H1 (cell line): ENCODE measurements around the gene CUL9. TPM values are rescaled to one million over a fixed set of nuclear protein-coding genes. Genes with fewer than 3 reads are reported as not detected.

Experiments
- BCL11A ChIP-seq, 2 experiments: IDR thresholded peaks; one replicate each; pipeline ENCODE4 v1.6.1; 2011; ENCODE audit warnings: low read depth in 2 of 2, low read length in 2 of 2, mild to moderate bottlenecking in 2 of 2
- KDM1A ChIP-seq: fragments of 200-600, 300-600 bp; sonication (generic); IDR thresholded peaks from 2 replicates; pipeline ENCODE4 v1.7.1; 2016; ENCODE audit warnings: mild to moderate bottlenecking, low read length, borderline replicate concordance
- polyA plus RNA-seq, 7 experiments: library from polyadenylated mRNA; depleted of rRNA in 3 of 7; stranded (reverse) in 5 of 7; unstranded in 2 of 7; fragments of >200 nt in 5 of 7; fragments of 200-250 nt in 2 of 7; gene quantifications; 1 replicate in 5 of 7; 2 replicates in 1 of 7; 4 replicates in 1 of 7; pipeline versions ENCODE4 v1.2.1 to v1.2.3, GENCODE V29; 2011 to 2013; ENCODE audit warnings: missing spikeins in 2 of 7, mixed read lengths in 2 of 7
- total RNA-seq: library from RNA; stranded (reverse); fragmentation: NEBNext Ultra II Directional; extraction: Animal tissue kit (Norgen Biotek cat#: 25700); gene quantifications from 2 replicates; pipeline ENCODE4 v1.2.1, GENCODE V29; 2021
- TF ChIP-seq, protein P1 (sequence below): IDR thresholded peaks from 2 replicates; pipeline ENCODE4 v1.6.1; 2011; ENCODE audit warnings: low read depth, mild to moderate bottlenecking, low read length; ENCODE audit not compliant: insufficient read depth

Gene CUL9
- total and polyA plus RNA-seq, 2 of the 8 experiments (the other 6 are each of a cell fraction or from before 2014, with no cell fraction given), result 7.7 to 9.8 TPM

GRCh38 chr6:43159599-43159998 lies 22.4 kb upstream of the CUL9 start (continued):
- TF ChIP-seq, protein P1, sequence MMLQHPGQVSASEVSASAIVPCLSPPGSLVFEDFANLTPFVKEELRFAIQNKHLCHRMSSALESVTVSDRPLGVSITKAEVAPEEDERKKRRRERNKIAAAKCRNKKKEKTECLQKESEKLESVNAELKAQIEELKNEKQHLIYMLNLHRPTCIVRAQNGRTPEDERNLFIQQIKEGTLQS, result no peak
- TF ChIP-seq KDM1A (no peak), BCL11A (IDR thresholded peaks at IDR 0.05; ENCODE audit: low read depth in 2 of 2, low read length in 2 of 2) (no peak)
